ENCODE data around the gene TCF3. TPM values are rescaled to one million over a fixed set of nuclear protein-coding genes. Genes with fewer than 3 reads are reported as not detected.

TCF3 gene
- polyA plus RNA-seq, 2 donors: 23.1 to 27.1 TPM

DNA sequence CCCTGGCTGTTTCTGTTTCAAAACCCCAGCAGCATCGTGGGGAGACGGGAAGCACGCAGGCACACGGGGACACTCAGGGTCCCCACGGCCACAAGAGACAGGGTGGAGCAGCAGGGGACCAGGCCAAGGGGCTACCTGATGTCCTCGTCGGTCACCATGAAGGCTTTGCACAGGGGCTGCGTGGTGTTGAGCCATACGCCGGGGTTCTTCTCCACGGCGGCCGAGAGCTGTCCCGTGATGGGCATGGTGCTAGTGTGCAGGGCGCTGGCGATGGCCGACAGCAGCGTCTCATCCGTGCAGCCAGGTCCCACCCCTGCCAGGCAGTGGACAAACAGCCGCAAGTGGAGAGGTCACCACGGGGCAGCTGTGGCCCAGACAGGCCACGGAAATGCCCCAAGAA is 71.5 kb downstream of the TCF3 start:
- Histone ChIP-seq H3K27ac (ENCODE audit: low read depth in 2 of 2, low read length in 1 of 2) (no peak overlapping the region), H3K4me1 (ENCODE audit: control insufficient read depth in 2 of 2, insufficient read depth in 2 of 2, low read length in 1 of 2) (no peaks in the 10 kb centered on the region), H3K27me3 (ENCODE audit: control insufficient read depth in 1 of 2, insufficient read depth in 2 of 2, low read length in 2 of 2) (no peaks in the 10 kb centered on the region), H3K36me3 (ENCODE audit: control insufficient read depth in 2 of 2, insufficient read depth in 2 of 2, low read length in 1 of 2) (peaks cover 6 to 56% of the 10 kb centered on the region in 2 donors), H3K4me3 (ENCODE audit: low read depth in 1 of 2, low read length in 2 of 2) (no peak overlapping the region), H3K9me3 (ENCODE audit: control insufficient read depth in 2 of 2, insufficient read depth in 1 of 2, low read depth in 1 of 2, low read length in 1 of 2) (no peaks in the 10 kb centered on the region)
- 94% methylated on average over 22 of the region's 22 CpGs for WGBS, 2 donors

DNA sequence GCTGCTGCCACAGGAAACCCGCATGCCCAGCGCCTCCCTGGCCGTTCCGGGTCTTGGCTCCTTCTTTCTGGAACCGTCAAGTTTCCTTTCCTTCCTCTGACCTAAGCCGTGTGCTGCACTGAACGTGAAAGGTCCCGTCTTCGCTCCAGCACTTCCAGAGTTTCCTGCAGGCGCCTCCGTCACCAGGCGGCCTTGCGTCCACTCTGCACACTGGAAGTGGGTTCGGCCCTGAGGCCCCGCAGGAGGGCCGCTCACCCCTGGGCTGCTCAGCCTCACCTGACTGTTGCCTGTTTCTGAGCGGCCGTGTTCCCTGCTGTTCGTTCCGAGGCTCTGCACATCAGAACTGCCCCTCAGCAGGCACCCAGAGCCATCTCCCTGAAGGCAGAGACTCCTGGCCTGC is 72.0 kb downstream of the TCF3 start:
- peaks cover 6 to 56% of the 10 kb centered on the region in 2 donors for H3K36me3 ChIP-seq (ENCODE audit: control insufficient read depth in 2 of 2, insufficient read depth in 2 of 2, low read length in 1 of 2)
- no peaks in the 10 kb centered on the region for H3K27me3 ChIP-seq (ENCODE audit: control insufficient read depth in 1 of 2, insufficient read depth in 2 of 2, low read length in 2 of 2)
- WGBS, 2 donors: 90 to 92% methylated on average over 20 of the region's 20 CpGs
- H3K9me3 ChIP-seq (ENCODE audit: control insufficient read depth in 2 of 2, insufficient read depth in 1 of 2, low read depth in 1 of 2, low read length in 1 of 2): no peaks in the 10 kb centered on the region
- H3K27ac ChIP-seq (ENCODE audit: low read depth in 2 of 2, low read length in 1 of 2): no peak overlapping the region
- no peaks in the 10 kb centered on the region for H3K4me1 ChIP-seq (ENCODE audit: control insufficient read depth in 2 of 2, insufficient read depth in 2 of 2, low read length in 1 of 2)
- no peak overlapping the region for H3K4me3 ChIP-seq (ENCODE audit: low read depth in 1 of 2, low read length in 2 of 2)

DNA sequence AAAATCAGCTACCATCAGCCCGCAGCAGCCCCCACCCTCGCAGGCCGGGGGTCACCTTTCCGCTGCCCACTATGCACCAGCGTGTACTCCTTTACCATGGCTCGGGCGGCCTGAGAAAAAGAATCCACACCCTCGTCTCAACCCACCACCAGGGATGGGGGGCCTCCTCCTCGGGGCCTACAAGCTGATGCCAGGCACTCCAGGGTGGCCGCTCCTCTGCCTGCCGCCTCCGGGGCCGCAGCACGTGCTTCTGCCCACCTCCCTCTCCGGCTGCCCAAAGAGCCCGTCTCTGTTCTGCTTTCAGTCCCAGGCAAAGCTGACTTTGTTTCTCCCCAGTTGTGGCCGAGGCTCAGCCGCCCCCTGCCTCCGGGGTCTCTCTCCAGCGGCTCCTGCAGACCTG is 73.2 kb downstream of the TCF3 start:
- no peaks in the 10 kb centered on the region for H3K27me3 ChIP-seq (ENCODE audit: control insufficient read depth in 1 of 2, insufficient read depth in 2 of 2, low read length in 2 of 2)
- H3K36me3 ChIP-seq (ENCODE audit: control insufficient read depth in 2 of 2, insufficient read depth in 2 of 2, low read length in 1 of 2): peaks cover 6 to 48% of the 10 kb centered on the region in 2 donors
- 95 to 96% methylated on average over 20 of the region's 20 CpGs for whole genome bisulfite sequencing, 2 donors

DNA sequence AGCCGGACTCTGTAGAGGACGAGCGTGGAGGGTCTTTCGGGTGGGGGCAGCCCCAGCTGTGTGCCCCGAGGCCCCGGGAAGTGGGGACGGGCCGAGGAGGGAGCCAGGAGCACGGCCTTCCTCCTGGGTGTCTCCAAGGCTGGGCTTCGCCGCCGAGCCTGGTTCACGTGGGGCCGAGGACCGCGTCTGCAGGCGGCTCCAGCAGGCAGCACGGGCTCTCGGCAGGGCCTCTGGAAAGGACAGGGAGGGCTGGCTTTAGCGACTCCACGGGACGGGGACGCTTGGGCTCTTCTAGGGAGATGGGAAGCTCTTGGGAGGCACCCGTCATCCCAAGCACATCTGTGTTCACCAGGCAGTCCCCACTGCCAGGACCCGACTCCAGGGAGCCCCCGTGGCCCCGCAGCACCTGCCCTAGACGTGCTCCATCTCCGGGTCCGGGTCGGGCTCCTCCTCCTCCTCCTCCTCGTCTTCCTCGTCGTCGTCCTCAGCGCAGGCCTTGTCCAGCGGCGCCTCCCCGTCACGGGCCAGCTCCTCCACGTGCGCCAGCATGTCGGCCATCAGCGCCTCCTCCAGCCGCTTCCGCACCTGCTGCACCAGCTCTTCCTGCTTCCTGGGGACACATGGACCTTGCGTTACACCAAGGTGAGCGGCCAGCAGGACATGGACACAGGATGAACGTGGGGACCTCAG is 74.3 kb downstream of the TCF3 start:
- H3K27me3 ChIP-seq (ENCODE audit: control insufficient read depth in 1 of 2, insufficient read depth in 2 of 2, low read length in 2 of 2): no peaks in the 10 kb centered on the region
- 85 to 87% methylated on average over 49 of the region's 49 CpGs for WGBS, 2 donors
- peaks cover 6 to 44% of the 10 kb centered on the region in 2 donors for H3K36me3 ChIP-seq (ENCODE audit: control insufficient read depth in 2 of 2, insufficient read depth in 2 of 2, low read length in 1 of 2)

More for the DNA sequence above, 73.2 kb downstream of the TCF3 start:
- H3K4me1 ChIP-seq (ENCODE audit: control insufficient read depth in 2 of 2, insufficient read depth in 2 of 2, low read length in 1 of 2): no peaks in the 10 kb centered on the region
- H3K27ac ChIP-seq (ENCODE audit: low read depth in 2 of 2, low read length in 1 of 2): no peak overlapping the region
- no peaks in the 10 kb centered on the region for H3K9me3 ChIP-seq (ENCODE audit: control insufficient read depth in 2 of 2, insufficient read depth in 1 of 2, low read depth in 1 of 2, low read length in 1 of 2)
- H3K4me3 ChIP-seq (ENCODE audit: low read depth in 1 of 2, low read length in 2 of 2): no peak overlapping the region

DNA sequence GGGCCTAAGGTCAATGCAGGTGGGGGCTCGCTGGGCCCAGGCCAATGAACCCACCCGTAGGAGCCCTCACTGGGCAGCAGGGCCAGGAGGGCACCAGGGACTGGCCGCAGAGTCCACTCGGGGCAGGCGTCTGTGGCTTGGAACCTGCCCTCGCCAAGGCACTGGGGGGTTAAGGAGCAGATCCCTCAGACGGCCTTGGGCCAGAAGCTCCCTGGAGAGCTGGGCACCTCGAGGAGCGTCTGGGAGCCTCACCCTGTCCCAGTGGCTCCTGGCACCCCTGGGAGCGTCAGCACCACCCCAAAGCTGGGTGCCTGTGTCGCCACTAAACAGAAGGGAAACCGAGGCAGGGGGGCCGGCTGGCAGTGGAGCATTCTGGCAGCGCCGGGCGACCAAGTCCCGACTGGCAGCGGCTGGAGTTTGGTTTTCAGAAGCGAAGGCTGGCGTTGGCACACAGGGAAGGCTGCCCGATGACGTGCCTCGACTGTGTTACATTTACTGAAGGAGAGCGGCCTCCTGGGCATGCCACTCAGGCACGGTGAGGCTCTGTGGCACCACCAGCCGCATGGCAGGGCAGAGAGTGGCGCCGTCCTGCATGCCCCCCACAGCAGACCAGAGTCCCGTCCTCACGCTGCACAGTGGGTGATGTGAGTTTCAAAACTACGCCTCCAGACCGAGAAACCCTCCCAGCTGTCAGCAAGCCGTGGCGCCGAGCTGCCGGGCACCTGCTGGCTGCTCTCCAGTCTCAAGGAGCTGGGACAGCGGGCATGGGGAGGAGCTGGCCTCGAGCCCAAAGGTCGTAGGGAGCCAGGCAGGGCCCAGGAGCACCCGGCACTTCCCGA is 75.1 kb downstream of the TCF3 start:
- Histone ChIP-seq H3K27ac (ENCODE audit: low read depth in 2 of 2, low read length in 1 of 2) (no peak overlapping the region), H3K4me1 (ENCODE audit: control insufficient read depth in 2 of 2, insufficient read depth in 2 of 2, low read length in 1 of 2) (no peaks in the 10 kb centered on the region), H3K27me3 (ENCODE audit: control insufficient read depth in 1 of 2, insufficient read depth in 2 of 2, low read length in 2 of 2) (no peaks in the 10 kb centered on the region), H3K4me3 (ENCODE audit: low read depth in 1 of 2, low read length in 2 of 2) (no peak overlapping the region), H3K36me3 (ENCODE audit: control insufficient read depth in 2 of 2, insufficient read depth in 2 of 2, low read length in 1 of 2) (peaks cover 6 to 44% of the 10 kb centered on the region in 2 donors), H3K9me3 (ENCODE audit: control insufficient read depth in 2 of 2, insufficient read depth in 1 of 2, low read depth in 1 of 2, low read length in 1 of 2) (no peaks in the 10 kb centered on the region)
- 82% methylated on average over 41 of the region's 41 CpGs for WGBS, 2 donors

More for the DNA sequence above, 74.3 kb downstream of the TCF3 start:
- Histone ChIP-seq H3K4me3 (ENCODE audit: low read depth in 1 of 2, low read length in 2 of 2) (no peak overlapping the region), H3K4me1 (ENCODE audit: control insufficient read depth in 2 of 2, insufficient read depth in 2 of 2, low read length in 1 of 2) (no peaks in the 10 kb centered on the region), H3K27ac (ENCODE audit: low read depth in 2 of 2, low read length in 1 of 2) (no peak overlapping the region), H3K9me3 (ENCODE audit: control insufficient read depth in 2 of 2, insufficient read depth in 1 of 2, low read depth in 1 of 2, low read length in 1 of 2) (no peaks in the 10 kb centered on the region)

DNA sequence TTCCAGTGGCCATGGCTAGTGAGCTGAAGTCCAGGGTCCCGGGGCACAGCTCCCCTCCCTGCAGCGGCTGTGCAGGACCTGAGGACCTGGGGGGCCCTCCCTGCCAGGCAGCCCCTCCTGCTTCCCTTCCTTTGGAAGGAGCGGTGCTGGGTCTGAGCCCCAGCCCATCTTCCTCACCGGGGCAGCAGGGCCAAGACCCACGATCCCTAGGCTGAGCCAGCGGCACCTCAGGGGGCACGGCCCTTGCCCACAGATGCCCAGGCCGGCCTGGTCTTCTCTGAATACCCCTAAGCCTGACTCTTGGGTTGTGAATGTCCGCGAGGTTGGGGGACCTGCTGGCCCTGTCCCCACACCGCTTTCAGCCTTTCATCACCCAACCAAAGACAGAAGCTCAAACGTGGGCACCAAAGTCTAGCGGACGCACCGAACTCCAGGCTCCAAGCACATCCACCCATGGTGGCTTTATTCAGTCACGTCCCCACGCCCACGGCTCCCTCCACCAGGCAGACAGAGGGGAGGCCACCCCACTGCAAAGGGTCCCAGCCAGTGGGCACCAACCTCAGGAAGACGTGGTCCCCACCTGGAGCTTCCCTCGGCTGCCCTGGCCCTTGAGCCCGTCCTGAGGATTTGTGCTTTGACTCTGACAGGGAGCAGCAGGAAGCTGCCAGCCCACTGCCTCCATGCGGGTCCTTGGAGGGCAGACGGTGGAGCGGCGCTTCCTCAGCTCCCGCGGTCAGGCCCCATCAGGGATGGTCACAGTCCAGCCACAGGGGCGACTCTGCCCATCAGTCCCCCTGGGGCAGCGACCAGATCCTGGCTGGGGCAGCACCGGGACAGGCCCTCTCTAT is 75.9 kb downstream of the TCF3 start:
- Histone ChIP-seq H3K9me3 (ENCODE audit: control insufficient read depth in 2 of 2, insufficient read depth in 1 of 2, low read depth in 1 of 2, low read length in 1 of 2) (no peaks in the 10 kb centered on the region), H3K27me3 (ENCODE audit: control insufficient read depth in 1 of 2, insufficient read depth in 2 of 2, low read length in 2 of 2) (no peaks in the 10 kb centered on the region), H3K27ac (ENCODE audit: low read depth in 2 of 2, low read length in 1 of 2) (no peak overlapping the region), H3K4me1 (ENCODE audit: control insufficient read depth in 2 of 2, insufficient read depth in 2 of 2, low read length in 1 of 2) (no peaks in the 10 kb centered on the region), H3K36me3 (ENCODE audit: control insufficient read depth in 2 of 2, insufficient read depth in 2 of 2, low read length in 1 of 2) (peaks cover 6 to 43% of the 10 kb centered on the region in 2 donors), H3K4me3 (ENCODE audit: low read depth in 1 of 2, low read length in 2 of 2) (no peak overlapping the region)
- WGBS, 2 donors: 85 to 87% methylated on average over 28 to 30 of the region's 30 CpGs

DNA sequence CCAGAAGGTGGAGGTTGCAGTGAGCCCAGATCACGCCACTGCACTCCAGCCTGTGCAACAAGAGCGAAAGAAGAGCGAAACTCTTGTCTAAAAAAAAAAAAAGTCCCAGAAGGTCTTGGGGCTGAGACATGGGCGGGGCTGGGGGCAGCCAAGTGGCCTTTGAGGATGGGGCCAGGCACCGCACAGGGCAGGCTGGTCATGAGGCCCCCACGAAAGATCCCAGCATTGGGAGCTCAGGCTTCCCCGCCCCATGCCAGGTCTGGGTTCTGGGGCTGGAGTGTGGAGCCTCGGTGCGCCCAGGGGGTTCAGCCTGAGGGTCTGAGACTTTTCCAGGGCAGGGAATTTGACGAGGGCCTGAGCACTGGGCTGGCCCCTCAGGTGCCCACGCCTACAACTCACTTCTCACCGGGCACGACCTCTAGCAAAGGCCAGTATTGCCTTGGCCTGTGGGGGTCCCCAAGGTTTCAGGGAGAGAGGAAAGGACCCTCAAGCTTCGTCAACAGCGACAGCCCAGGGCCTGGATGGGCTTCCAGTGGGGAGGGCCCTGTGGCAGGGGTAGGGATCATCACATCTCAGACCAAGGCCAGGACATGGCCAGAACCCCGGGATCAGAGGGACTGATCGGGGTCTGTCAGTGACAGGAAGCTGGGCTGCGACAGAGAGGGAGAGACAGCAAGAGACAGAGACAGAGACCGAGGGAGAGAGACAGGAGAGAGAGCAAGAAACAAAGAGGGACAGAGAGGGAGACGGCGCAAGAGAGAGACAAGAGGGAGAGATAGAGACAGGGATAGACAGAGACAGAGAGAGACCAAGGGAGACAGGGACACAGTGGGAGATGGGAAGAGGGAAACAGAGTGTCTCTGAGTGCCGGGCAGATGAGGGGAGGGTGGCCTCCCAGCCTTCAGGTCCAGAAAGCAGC is 76.8 kb downstream of the TCF3 start:
- Histone ChIP-seq H3K4me3 (ENCODE audit: low read depth in 1 of 2, low read length in 2 of 2) (no peak overlapping the region), H3K27ac (ENCODE audit: low read depth in 2 of 2, low read length in 1 of 2) (no peak overlapping the region), H3K4me1 (ENCODE audit: control insufficient read depth in 2 of 2, insufficient read depth in 2 of 2, low read length in 1 of 2) (no peaks in the 10 kb centered on the region), H3K27me3 (ENCODE audit: control insufficient read depth in 1 of 2, insufficient read depth in 2 of 2, low read length in 2 of 2) (no peaks in the 10 kb centered on the region), H3K36me3 (ENCODE audit: control insufficient read depth in 2 of 2, insufficient read depth in 2 of 2, low read length in 1 of 2) (peaks cover 6 to 34% of the 10 kb centered on the region in 2 donors), H3K9me3 (ENCODE audit: control insufficient read depth in 2 of 2, insufficient read depth in 1 of 2, low read depth in 1 of 2, low read length in 1 of 2) (no peaks in the 10 kb centered on the region)
- WGBS, 2 donors: 82 to 86% methylated on average over 22 of the region's 22 CpGs

DNA sequence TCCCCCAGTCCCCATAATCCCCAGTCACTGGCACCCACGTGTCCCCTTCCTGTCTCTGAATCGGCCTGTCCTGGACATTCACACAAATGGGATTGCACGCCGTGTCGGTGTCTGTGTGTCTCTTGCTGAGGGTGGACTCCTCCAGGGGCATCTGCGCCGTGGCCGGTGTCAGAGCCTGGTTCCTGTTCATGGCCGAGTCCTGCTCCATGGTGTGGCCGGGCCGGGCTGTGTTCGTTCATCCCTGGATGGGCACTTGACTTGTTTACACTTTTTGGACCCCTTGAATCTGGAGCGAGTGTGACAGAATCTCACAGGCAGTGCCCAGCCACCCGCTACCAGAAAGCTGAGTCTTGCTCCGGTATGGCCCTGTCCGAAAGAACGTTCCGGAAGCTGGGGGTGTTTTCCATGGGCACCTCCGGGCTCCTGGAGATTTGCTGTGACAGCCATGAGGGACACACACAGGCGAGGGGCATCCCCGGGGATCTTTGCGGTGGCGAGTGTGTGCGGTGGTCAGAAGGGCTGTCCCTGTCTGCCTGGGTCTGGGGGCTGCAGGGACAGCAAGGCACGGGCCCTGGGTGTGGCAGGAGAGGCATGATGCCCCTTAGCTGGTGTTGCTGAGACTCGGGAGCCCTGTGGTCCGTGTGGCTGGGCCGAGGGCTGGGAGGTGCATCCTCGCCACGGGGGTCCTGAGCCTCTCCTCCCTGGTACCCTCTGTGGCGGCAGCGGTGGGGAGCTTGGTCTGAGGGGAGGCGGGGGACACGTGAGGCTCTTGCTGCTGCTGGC is 77.9 kb downstream of the TCF3 start:
- peaks cover 6 to 28% of the 10 kb centered on the region in 2 donors for H3K36me3 ChIP-seq (ENCODE audit: control insufficient read depth in 2 of 2, insufficient read depth in 2 of 2, low read length in 1 of 2)
- H3K4me3 ChIP-seq (ENCODE audit: low read depth in 1 of 2, low read length in 2 of 2): no peak overlapping the region
- H3K4me1 ChIP-seq (ENCODE audit: control insufficient read depth in 2 of 2, insufficient read depth in 2 of 2, low read length in 1 of 2): no peaks in the 10 kb centered on the region
- H3K9me3 ChIP-seq (ENCODE audit: control insufficient read depth in 2 of 2, insufficient read depth in 1 of 2, low read depth in 1 of 2, low read length in 1 of 2): no peaks in the 10 kb centered on the region
- H3K27ac ChIP-seq (ENCODE audit: low read depth in 2 of 2, low read length in 1 of 2): no peak overlapping the region
- WGBS, 2 donors: 86 to 90% methylated on average over 34 of the region's 34 CpGs
- H3K27me3 ChIP-seq (ENCODE audit: control insufficient read depth in 1 of 2, insufficient read depth in 2 of 2, low read length in 2 of 2): no peaks in the 10 kb centered on the region

Measured in esophagus (tissue), 2 donors.